ENCODE data around the gene CDHR2. TPM values are rescaled to one million over a fixed set of nuclear protein-coding genes. Genes with fewer than 3 reads are reported as not detected.
A peak's percentile ranks its signal among the peaks of the same experiment; 100 is the strongest.

The CDHR2 gene
- total RNA-seq, 1 donor from 2014 or later = 1.6 TPM

GRCh38 chr5:176627582-176627981, 78.4 kb downstream of the CDHR2 start:
- no peaks in the 10 kb centered on the region for H3K9me3 Mint-ChIP-seq (ENCODE audit: low read depth)
- no peak for DNase-seq (ENCODE audit: low spot score, unreplicated experiment)
- H3K36me3 Mint-ChIP-seq (ENCODE audit: insufficient read depth) = no peaks in the 10 kb centered on the region
- TF ChIP-seq CTCF (IDR thresholded peaks at IDR 0.05; ENCODE audit: unreplicated experiment) = no peak
- peaks cover 84% of the 10 kb centered on the region for H3K27me3 Mint-ChIP-seq
- no peak overlapping the region for H3K27ac Mint-ChIP-seq
- no peak overlapping the region for H3K4me3 Mint-ChIP-seq (ENCODE audit: low read depth)
- H3K4me1 Mint-ChIP-seq (ENCODE audit: low read depth) = peaks cover 3% of the 10 kb centered on the region

GRCh38 chr5:176628406-176629228, 79.5 kb downstream of the CDHR2 start:
- H3K27ac Mint-ChIP-seq = no peak overlapping the region
- H3K4me3 Mint-ChIP-seq (ENCODE audit: low read depth) = no peak overlapping the region
- DNase-seq (ENCODE audit: low spot score, unreplicated experiment) = no peak
- peaks cover 85% of the 10 kb centered on the region for H3K27me3 Mint-ChIP-seq
- H3K36me3 Mint-ChIP-seq (ENCODE audit: insufficient read depth) = no peaks in the 10 kb centered on the region
- H3K9me3 Mint-ChIP-seq (ENCODE audit: low read depth) = no peaks in the 10 kb centered on the region
- TF ChIP-seq CTCF (IDR thresholded peaks at IDR 0.05; ENCODE audit: unreplicated experiment) = no peak
- peaks cover 3% of the 10 kb centered on the region for H3K4me1 Mint-ChIP-seq (ENCODE audit: low read depth)

GRCh38 chr5:176629317-176629852, 80.2 kb downstream of the CDHR2 start:
- DNase-seq (ENCODE audit: low spot score, unreplicated experiment) = no peak
- Mint-ChIP-seq H3K9me3 (ENCODE audit: low read depth) (no peaks in the 10 kb centered on the region), H3K4me1 (ENCODE audit: low read depth) (peaks cover 3% of the 10 kb centered on the region), H3K27me3 (peaks cover 84% of the 10 kb centered on the region), H3K27ac (no peak overlapping the region), H3K4me3 (ENCODE audit: low read depth) (peak overlapping the region; percentile 16), H3K36me3 (ENCODE audit: insufficient read depth) (no peaks in the 10 kb centered on the region)
- TF ChIP-seq CTCF (IDR thresholded peaks at IDR 0.05; ENCODE audit: unreplicated experiment) = no peak

- Mint-ChIP-seq H3K36me3 (ENCODE audit: insufficient read depth) (no peaks in the 10 kb centered on the region), H3K9me3 (ENCODE audit: low read depth) (peaks cover 2% of the 10 kb centered on the region), H3K27me3 (peaks cover 87% of the 10 kb centered on the region), H3K27ac (no peak within 1 kb of the TSS), H3K4me1 (ENCODE audit: low read depth) (peaks cover 3% of the 10 kb centered on the region), H3K4me3 (ENCODE audit: low read depth) (peak within 1 kb of the TSS; percentile 60)
- peak; percentile 32 for DNase-seq (ENCODE audit: low spot score, unreplicated experiment)
- peak; percentile 17 for TF ChIP-seq CTCF (IDR thresholded peaks at IDR 0.05; ENCODE audit: unreplicated experiment)
These were observed 80.9 kb downstream of the CDHR2 start, which contains the start of the genes EIF4E1B and SNCB for GRCh38 chr5:176629853-176630680. Gene EIF4E1B (plus strand): TSS chr5:176630675. CDS start chr5:176642788, 12,113 bp downstream. Gene SNCB (minus strand): TSS chr5:176630534. CDS start chr5:176629654, 880 bp downstream.

GRCh38 chr5:176630681-176631222, 81.6 kb downstream of the CDHR2 start:
- DNase-seq (ENCODE audit: low spot score, unreplicated experiment) = no peak
- TF ChIP-seq CTCF (IDR thresholded peaks at IDR 0.05; ENCODE audit: unreplicated experiment) = no peak
- H3K27ac Mint-ChIP-seq = no peak overlapping the region
- peaks cover 3% of the 10 kb centered on the region for H3K4me1 Mint-ChIP-seq (ENCODE audit: low read depth)
- H3K4me3 Mint-ChIP-seq (ENCODE audit: low read depth) = peak overlapping the region; percentile 60
- H3K9me3 Mint-ChIP-seq (ENCODE audit: low read depth) = peaks cover 5% of the 10 kb centered on the region
- no peaks in the 10 kb centered on the region for H3K36me3 Mint-ChIP-seq (ENCODE audit: insufficient read depth)
- peaks cover 86% of the 10 kb centered on the region for H3K27me3 Mint-ChIP-seq
